Astrocyte of the spinal cord (primary cell): ENCODE data around the gene STK39.
A peak's percentile ranks its signal among the peaks of the same experiment; 100 is the strongest.
"Not testable (repeated sequence)": the region's sequence is repeated elsewhere in the genome, so short reads cannot be mapped to it uniquely, and the experiment has no call there.

ENCODE experiments used
- DNase-seq: peaks from one replicate; pipeline ENCODE4 v3.0.0; 2011; ENCODE audit warnings: low read depth, low spot score
- H3K4me3 ChIP-seq: 2 replicates; pipeline ENCODE4 v1.5.1; 2011; ENCODE audit warnings: low read depth, mild to moderate bottlenecking, low read length, moderate library complexity
- CTCF ChIP-seq: IDR thresholded peaks from 2 replicates; pipeline ENCODE4 v1.5.1; 2012; ENCODE audit warnings: low read depth, mild to moderate bottlenecking, low read length, inconsistent platforms
- in situ Hi-C: cut with HindIII; loops from 2 replicates; pipeline ENCODE4 v1.10.0; 2017; ENCODE audit warnings: low sequenced_read_pairs

The STK39 gene

GRCh38 chr2:168130346-168130745 lies 117.0 kb downstream of the STK39 start:
- H3K4me3 ChIP-seq = no peak overlapping the region
- no peak for TF ChIP-seq CTCF
- in situ Hi-C loops = no loop called here
- no peak for DNase-seq

GRCh38 chr2:168127371-168127770 lies 120.0 kb downstream of the STK39 start:
- H3K4me3 ChIP-seq = no peak overlapping the region
- no peak for TF ChIP-seq CTCF
- in situ Hi-C loops = no loop called here
- DNase-seq = no peak

GRCh38 chr2:168122210-168122609 lies 125.2 kb downstream of the STK39 start:
- H3K4me3 ChIP-seq, in situ Hi-C loops, DNase-seq: not testable (repeated sequence)

GRCh38 chr2:168120730-168121129 lies 126.7 kb downstream of the STK39 start:
- H3K4me3 ChIP-seq = no peak overlapping the region
- DNase-seq = no peak
- in situ Hi-C loops = no loop called here
- no peak for TF ChIP-seq CTCF

- no peak for DNase-seq
- peak; percentile 7 for TF ChIP-seq CTCF
- no peak overlapping the region for H3K4me3 ChIP-seq
- in situ Hi-C loops = no loop called here
These were observed 127.1 kb downstream of the STK39 start for GRCh38 chr2:168120310-168120709.

- in situ Hi-C loops = no loop called here
- DNase-seq = peak; percentile 78
- H3K4me3 ChIP-seq = no peak overlapping the region
- peak; percentile 70 for TF ChIP-seq CTCF
These were observed 127.8 kb downstream of the STK39 start for GRCh38 chr2:168119515-168120141.

GRCh38 chr2:168118733-168119514 lies 128.5 kb downstream of the STK39 start:
- in situ Hi-C loops = no loop called here
- peak; percentile 86 for DNase-seq

More at GRCh38 chr2:168118733-168119514, 128.5 kb downstream of the STK39 start:
- no peak overlapping the region for H3K4me3 ChIP-seq
- peak; percentile 62 for TF ChIP-seq CTCF
